K562 (cell line): ENCODE data around the gene WRAP53. TPM values are rescaled to one million over a fixed set of nuclear protein-coding genes. Genes with fewer than 3 reads are reported as not detected.
A peak's percentile ranks its signal among the peaks of the same experiment; 100 is the strongest.

Experiments
- CHD1 ChIP-seq: fragments of 200-600 bp; sonication (generic); IDR thresholded peaks from one replicate; pipeline ENCODE4 v1.6.1; 2012; ENCODE audit warnings: mild to moderate bottlenecking, moderate library complexity, low read length, inconsistent platforms
- HMGXB4 ChIP-seq: sonication (generic); formaldehyde crosslinking; IDR thresholded peaks from 2 replicates; pipeline ENCODE4 v1.8.1; 2023; ENCODE audit warnings: mild to moderate bottlenecking, missing genetic modification reagents
- KLF13 ChIP-seq: fragments of 450-650 bp; IDR thresholded peaks from 2 replicates; pipeline ENCODE4 v1.6.1; 2016; ENCODE audit warnings: missing genetic modification characterization, low read depth, mild to moderate bottlenecking, missing compliant biosample characterization, moderate library complexity, borderline replicate concordance
- MCM2 ChIP-seq: fragments of 450-650 bp; IDR thresholded peaks from 2 replicates; pipeline ENCODE4 v1.6.1; 2017; ENCODE audit warnings: low read depth, mild to moderate bottlenecking
- MGA ChIP-seq: fragments of 450-650 bp; IDR thresholded peaks from 2 replicates; pipeline ENCODE4 v1.6.1; 2016; ENCODE audit warnings: mild to moderate bottlenecking, moderate library complexity
- POLR2B ChIP-seq: fragments of 450-650 bp; IDR thresholded peaks from 2 replicates; pipeline ENCODE4 v1.6.1; 2018; ENCODE audit warnings: low read depth; ENCODE audit not compliant: partially characterized antibody
- PRPF4 ChIP-seq: fragments of 200-400 bp; formaldehyde crosslinking; IDR thresholded peaks from one replicate; pipeline ENCODE4 v1.6.1; 2017; ENCODE audit warnings: low read length, low read depth, mild to moderate bottlenecking; ENCODE audit not compliant: insufficient read depth, poor library complexity, severe bottlenecking
- RBFOX2 ChIP-seq: fragments of 200-400 bp; formaldehyde crosslinking; IDR thresholded peaks from 2 replicates; pipeline ENCODE4 v1.6.1; 2017; ENCODE audit warnings: low read depth, mild to moderate bottlenecking, low read length, moderate library complexity
- SIX5 ChIP-seq, 2 experiments: IDR thresholded peaks; 2 replicates each; pipeline ENCODE4 v1.6.1; 2011; ENCODE audit warnings: low read length in 2 of 2, borderline replicate concordance in 1 of 2, low read depth in 1 of 2, mild to moderate bottlenecking in 1 of 2, moderate library complexity in 1 of 2; ENCODE audit not compliant: insufficient read depth in 1 of 2
- TARDBP ChIP-seq: fragments of 450-650 bp; IDR thresholded peaks from 2 replicates; pipeline ENCODE4 v1.6.1; 2016
- TBL1XR1 ChIP-seq, 2 experiments: IDR thresholded peaks; 2 replicates each; pipeline ENCODE4 v1.6.1; 2012; ENCODE audit warnings: improper control_type of control experiment in 2 of 2, low read length in 2 of 2, mild to moderate bottlenecking in 1 of 2
- ZFPM2 ChIP-seq: fragments of 250-450 bp; sonication (Bioruptor Pico); IDR thresholded peaks from 2 replicates; pipeline ENCODE4 v1.5.1; 2022; ENCODE audit warnings: mild to moderate bottlenecking
- ZNF212 ChIP-seq: fragments of 450-650 bp; formaldehyde crosslinking; IDR thresholded peaks from 2 replicates; pipeline ENCODE4 v1.4.0; 2020; ENCODE audit warnings: mild to moderate bottlenecking
- ZNF766 ChIP-seq: fragments of 200-800 bp; sonication (Bioruptor generic); conservative IDR thresholded peaks from 2 replicates; pipeline ENCODE4 v1.6.1; 2016; ENCODE audit warnings: missing genetic modification characterization, missing compliant biosample characterization
- polyA plus RNA-seq, 8 experiments: library from polyadenylated mRNA; depleted of rRNA in 4 of 8; stranded (reverse) in 5 of 8; unstranded in 3 of 8; fragments of >200 nt; fragmentation: Nextera tagmentation in 2 of 8; fragmentation: Illumina TruSeq in 1 of 8; extraction: Ambion mirVana in 2 of 8; extraction: Trizol in 1 of 8; gene quantifications; 2 replicates each; pipeline versions ENCODE4 v1.2.1 to v1.2.3, GENCODE V29; 2011 to 2014; ENCODE audit warnings: inconsistent platforms in 1 of 8, missing spikeins in 1 of 8
- total RNA-seq, 7 experiments: library from RNA; depleted of rRNA in 6 of 7; stranded (reverse); fragments of >200 nt in 6 of 7; fragmentation: Illumina TruSeq in 2 of 7; extraction: Trizol in 2 of 7; gene quantifications; 2 replicates each; pipeline versions ENCODE4 v1.2.1 to v1.2.3, GENCODE V29; 2011 to 2021; ENCODE audit warnings: low replicate concordance in 1 of 7

The WRAP53 gene
- total and polyA plus RNA-seq, 9 of the 15 experiments (the other 6 are each of a cell fraction or from before 2014, with no cell fraction given), result 0.72 to 18.2 (median 13.4) TPM

GRCh38 chr17:7687072-7687907, 987 bp upstream of the WRAP53 start, which contains the start of gene TP53 (continued):
- TF ChIP-seq HMGXB4 (CRISPR knock-in tag), result 0 out of 2 replicates have a peak, but pooled peaks have one; percentile 1
- TF ChIP-seq TBL1XR1 (IDR thresholded peaks at IDR 0.05; ENCODE audit: low read length in 2 of 2), result peak in 1 of 2 experiments; percentile 54; a peak in 1 of 4 replicates
- TF ChIP-seq KLF13 (tag), result no peak
- no peak for TF ChIP-seq MCM2
- no peak for TF ChIP-seq PRPF4
- peak; percentile 93 for TF ChIP-seq RBFOX2
- no peak for TF ChIP-seq ZNF766 (CRISPR knock-in tag)
- no peak for TF ChIP-seq TARDBP
- TF ChIP-seq MGA, result peak; percentile 84
- TF ChIP-seq SIX5 (IDR thresholded peaks at IDR 0.05; ENCODE audit: borderline replicate concordance in 1 of 2, insufficient read depth in 1 of 2, low read depth in 1 of 2, low read length in 2 of 2), result peak; percentile 55 to 75; a peak in 2 of 4 replicates
- TF ChIP-seq POLR2B, result peak; percentile 95
- TF ChIP-seq ZFPM2 (CRISPR knock-in tag), result no peak
- peak; percentile 96 for TF ChIP-seq CHD1
- TF ChIP-seq ZNF212 (CRISPR knock-in tag), result no peak
